HepG2 (cell line): ENCODE measurements around the gene FAM89B. TPM values are rescaled to one million over a fixed set of nuclear protein-coding genes. Genes with fewer than 3 reads are reported as not detected.

Source experiments
- DRAP1 ChIP-seq: IDR thresholded peaks from 2 replicates; pipeline ENCODE4 v1.6.1; 2016; ENCODE audit warnings: missing genetic modification reagents, missing compliant biosample characterization
- ETV5 ChIP-seq: IDR thresholded peaks from 2 replicates; pipeline ENCODE4 v1.6.1; 2018; ENCODE audit warnings: missing biosample characterization, missing genetic modification reagents, inconsistent platforms, borderline replicate concordance
- HDAC1 ChIP-seq: sonication (generic); formaldehyde crosslinking; IDR thresholded peaks from 2 replicates; pipeline ENCODE4 v1.5.1; 2020; ENCODE audit warnings: mild to moderate bottlenecking, missing genetic modification reagents
- KDM2A ChIP-seq: sonication (generic); formaldehyde crosslinking; IDR thresholded peaks from 2 replicates; pipeline ENCODE4 v1.4.0; 2020; ENCODE audit warnings: low read depth, missing genetic modification reagents, borderline replicate concordance
- KLF11 ChIP-seq: IDR thresholded peaks from 2 replicates; pipeline ENCODE4 v1.6.1; 2016; ENCODE audit warnings: missing compliant biosample characterization
- KLF6 ChIP-seq: IDR thresholded peaks from 2 replicates; pipeline ENCODE4 v1.8.0; 2016; ENCODE audit warnings: missing biosample characterization, missing genetic modification reagents
- NCOR1 ChIP-seq: fragments of 200-600 bp; sonication (generic); IDR thresholded peaks from 2 replicates; pipeline ENCODE4 v1.7.0; 2017; ENCODE audit warnings: antibody characterized with exemption, low read length, borderline replicate concordance
- RARA ChIP-seq: IDR thresholded peaks from 2 replicates; pipeline ENCODE4 v1.6.1; 2016; ENCODE audit warnings: missing genetic modification reagents, missing compliant biosample characterization
- SMAD1 ChIP-seq: sonication (generic); formaldehyde crosslinking; IDR thresholded peaks from 2 replicates; pipeline ENCODE4 v1.4.0; 2020; ENCODE audit warnings: missing genetic modification reagents, low read depth, mild to moderate bottlenecking, borderline replicate concordance
- SP4 ChIP-seq: sonication (generic); formaldehyde crosslinking; IDR thresholded peaks from 2 replicates; pipeline ENCODE4 v1.8.1; 2023; ENCODE audit warnings: mild to moderate bottlenecking, missing genetic modification reagents
- TBX2 ChIP-seq: sonication (generic); formaldehyde crosslinking; IDR thresholded peaks from 2 replicates; pipeline ENCODE4 v1.5.0; 2020; ENCODE audit warnings: missing genetic modification reagents, mild to moderate bottlenecking, borderline replicate concordance
- ZFY ChIP-seq: sonication (generic); formaldehyde crosslinking; IDR thresholded peaks from 2 replicates; pipeline ENCODE4 v1.4.0; 2020; ENCODE audit warnings: missing genetic modification reagents
- ZNF619 ChIP-seq: sonication (generic); formaldehyde crosslinking; IDR thresholded peaks from 2 replicates; pipeline ENCODE4 v1.4.0; 2020; ENCODE audit warnings: mild to moderate bottlenecking, missing genetic modification reagents
- ZNF703 ChIP-seq: sonication (generic); formaldehyde crosslinking; IDR thresholded peaks from 2 replicates; pipeline ENCODE4 v1.5.1; 2020; ENCODE audit warnings: missing genetic modification reagents, mild to moderate bottlenecking, moderate library complexity, borderline replicate concordance
- ZNF841 ChIP-seq: sonication (generic); formaldehyde crosslinking; IDR thresholded peaks from 2 replicates; pipeline ENCODE4 v1.8.1; 2023; ENCODE audit warnings: missing genetic modification reagents, borderline replicate concordance
- ZNF850 ChIP-seq: sonication (generic); formaldehyde crosslinking; conservative IDR thresholded peaks from 2 replicates; pipeline ENCODE4 v1.9.0; 2021; ENCODE audit warnings: mild to moderate bottlenecking, missing genetic modification reagents
- ZSCAN21 ChIP-seq: sonication (generic); formaldehyde crosslinking; IDR thresholded peaks from 2 replicates; pipeline ENCODE4 v1.8.0; 2022; ENCODE audit warnings: mild to moderate bottlenecking, missing genetic modification reagents, moderate library complexity, borderline replicate concordance
- polyA plus RNA-seq, 8 experiments: library from polyadenylated mRNA; depleted of rRNA in 3 of 8; stranded (reverse) in 7 of 8; unstranded in 1 of 8; fragments of >200 nt; fragmentation: Illumina TruSeq in 4 of 8; extraction: Trizol in 4 of 8; gene quantifications; 2 replicates each; pipeline versions ENCODE4 v1.2.1 to v1.2.3, GENCODE V29; 2011 to 2016; ENCODE audit warnings: low read depth in 4 of 8, missing spikeins in 1 of 8, mixed read lengths in 1 of 8; ENCODE audit not compliant: insufficient read depth in 1 of 8
- total RNA-seq, 5 experiments: library from RNA; depleted of rRNA; stranded (reverse); fragments of >200 nt; fragmentation: Illumina TruSeq; extraction: Trizol; gene quantifications; 2 replicates each; pipeline ENCODE4 v1.2.3, GENCODE V29; 2016; ENCODE audit warnings: low read depth in 1 of 5
- TF ChIP-seq, protein P1 (sequence below): sonication (generic); formaldehyde crosslinking; IDR thresholded peaks from 2 replicates; pipeline ENCODE4 v1.4.0; 2020; ENCODE audit warnings: mild to moderate bottlenecking, missing genetic modification reagents

FAM89B gene
- total and polyA plus RNA-seq, 2 of the 13 experiments (the other 11 are each of a cell fraction or from before 2014, with no cell fraction given): 5.7 to 8.0 TPM

GRCh38 chr11:65560555-65561418 is 11.6 kb upstream of the FAM89B start (continued):
- TF ChIP-seq, protein P1, sequence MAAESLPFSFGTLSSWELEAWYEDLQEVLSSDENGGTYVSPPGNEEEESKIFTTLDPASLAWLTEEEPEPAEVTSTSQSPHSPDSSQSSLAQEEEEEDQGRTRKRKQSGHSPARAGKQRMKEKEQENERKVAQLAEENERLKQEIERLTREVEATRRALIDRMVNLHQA: no peak
- TF ChIP-seq HDAC1 (CRISPR knock-in tag) (no peak), RARA (CRISPR knock-in tag) (0 out of 2 replicates have a peak, but pooled peaks have one; percentile 7), KDM2A (peak; percentile 19; the same call in 1 of the 2 replicates), TBX2 (CRISPR knock-in tag) (peak; percentile 16; the same call in 1 of the 2 replicates), ZNF703 (CRISPR knock-in tag) (no peak), NCOR1 (no peak), SP4 (peak; percentile 27; the same call in 1 of the 2 replicates), KLF6 (CRISPR knock-in tag) (0 out of 2 replicates have a peak, but pooled peaks have one; percentile 36), ZNF619 (CRISPR knock-in tag) (no peak), ZFY (CRISPR knock-in tag) (0 out of 2 replicates have a peak, but pooled peaks have one; percentile 23), ZSCAN21 (CRISPR knock-in tag) (no peak), ETV5 (no peak), SMAD1 (CRISPR knock-in tag) (no peak), DRAP1 (CRISPR knock-in tag) (0 out of 2 replicates have a peak, but pooled peaks have one; percentile 35), ZNF841 (CRISPR knock-in tag) (no peak), ZNF850 (CRISPR knock-in tag) (no peak), KLF11 (CRISPR knock-in tag) (no peak)
